ENCODE results near the gene OSBP2. TPM values are rescaled to one million over a fixed set of nuclear protein-coding genes. Genes with fewer than 3 reads are reported as not detected.

Gene OSBP2
- total RNA-seq, 2 experiments from 2014 or later: 0.58 to 0.72 TPM

DNA sequence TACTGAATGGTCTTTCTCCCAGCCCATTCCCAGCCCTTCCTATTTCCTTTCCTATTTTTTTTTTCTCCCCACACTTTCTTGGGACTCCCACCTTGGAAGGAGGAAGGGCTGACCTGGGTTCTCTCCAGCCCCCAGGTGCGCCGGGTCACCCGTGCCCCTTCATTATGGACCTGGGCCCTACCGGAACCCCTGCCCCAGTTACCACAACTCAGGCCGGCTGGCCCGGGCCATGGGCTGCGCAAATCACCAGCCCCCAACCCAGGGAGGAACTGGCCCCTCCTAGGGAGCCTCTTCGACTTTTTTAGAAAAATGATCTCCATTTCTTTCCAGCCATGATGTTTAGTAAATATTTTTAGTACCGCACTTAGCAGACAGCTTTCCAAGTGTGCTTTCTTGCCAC, 211.7 kb downstream of the OSBP2 start:
- ATAC-seq (no peak), DNase-seq (no peak)
- Mint-ChIP-seq H3K27me3 (no peaks in the 10 kb centered on the region), H3K36me3 (ENCODE audit: low read depth) (peaks cover 4% of the 10 kb centered on the region), H3K9me3 (no peaks in the 10 kb centered on the region), H3K4me1 (ENCODE audit: low read depth) (peaks cover 4% of the 10 kb centered on the region), H3K4me3 (no peak overlapping the region), H3K27ac (no peak overlapping the region)
- ChIA-PET CTCF (interaction anchor here (1.1 to 3.1 kb wide), 2 partner anchors 11 to 16 kb away, joined by 3 to 12 read pairs; no protein-coding TSS in a partner anchor), POLR2A (no interaction called here)
- TF ChIP-seq, protein P1, sequence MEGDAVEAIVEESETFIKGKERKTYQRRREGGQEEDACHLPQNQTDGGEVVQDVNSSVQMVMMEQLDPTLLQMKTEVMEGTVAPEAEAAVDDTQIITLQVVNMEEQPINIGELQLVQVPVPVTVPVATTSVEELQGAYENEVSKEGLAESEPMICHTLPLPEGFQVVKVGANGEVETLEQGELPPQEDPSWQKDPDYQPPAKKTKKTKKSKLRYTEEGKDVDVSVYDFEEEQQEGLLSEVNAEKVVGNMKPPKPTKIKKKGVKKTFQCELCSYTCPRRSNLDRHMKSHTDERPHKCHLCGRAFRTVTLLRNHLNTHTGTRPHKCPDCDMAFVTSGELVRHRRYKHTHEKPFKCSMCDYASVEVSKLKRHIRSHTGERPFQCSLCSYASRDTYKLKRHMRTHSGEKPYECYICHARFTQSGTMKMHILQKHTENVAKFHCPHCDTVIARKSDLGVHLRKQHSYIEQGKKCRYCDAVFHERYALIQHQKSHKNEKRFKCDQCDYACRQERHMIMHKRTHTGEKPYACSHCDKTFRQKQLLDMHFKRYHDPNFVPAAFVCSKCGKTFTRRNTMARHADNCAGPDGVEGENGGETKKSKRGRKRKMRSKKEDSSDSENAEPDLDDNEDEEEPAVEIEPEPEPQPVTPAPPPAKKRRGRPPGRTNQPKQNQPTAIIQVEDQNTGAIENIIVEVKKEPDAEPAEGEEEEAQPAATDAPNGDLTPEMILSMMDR (IDR thresholded peaks at IDR 0.05): no peak
- intact Hi-C loops (cut with micrococcal nuclease): no loop called here

DNA sequence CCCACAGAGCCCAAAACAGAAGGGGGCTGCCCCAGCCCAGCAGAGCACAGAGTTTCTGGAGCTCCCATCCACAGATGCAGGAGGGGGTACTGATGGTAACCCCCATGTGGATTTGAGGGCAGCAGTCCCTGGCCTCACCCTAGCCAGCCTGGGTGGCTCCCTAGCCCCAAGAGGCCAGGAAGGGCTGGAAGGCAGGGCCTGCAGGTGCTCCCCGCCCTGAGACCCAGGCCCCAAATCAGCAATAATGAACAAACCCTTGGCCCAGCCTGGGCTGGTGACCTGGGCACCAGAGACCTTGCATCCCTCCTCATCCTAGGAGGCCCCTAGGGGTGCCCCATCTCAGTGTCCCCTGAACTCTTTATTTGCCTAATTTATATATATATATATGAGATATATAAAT, 212.3 kb downstream of the OSBP2 start:
- intact Hi-C loops (cut with micrococcal nuclease): no loop called here
- H3K9me3 Mint-ChIP-seq: no peaks in the 10 kb centered on the region
- H3K4me3 Mint-ChIP-seq: no peak overlapping the region

DNA sequence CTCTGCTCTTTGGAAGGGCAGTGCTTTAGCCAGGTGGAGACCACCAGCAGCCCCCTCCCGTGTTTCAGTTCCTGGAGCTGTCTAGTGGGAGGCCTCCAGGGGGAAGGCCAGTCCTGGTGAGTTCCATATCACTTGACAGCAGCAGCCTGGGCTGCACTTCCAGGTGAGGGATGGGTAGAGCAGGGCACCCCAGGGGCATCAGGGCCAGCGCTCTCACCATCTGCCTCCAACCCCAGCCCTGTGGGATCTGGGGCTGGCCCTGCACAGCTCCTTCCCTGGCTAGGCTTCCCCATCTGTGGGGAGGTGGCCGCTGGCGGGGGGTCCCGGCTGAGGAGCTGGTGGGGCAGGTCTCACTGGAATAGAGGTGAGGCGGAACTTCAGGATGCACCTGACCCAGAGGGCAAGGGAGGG, 213.4 kb downstream of the OSBP2 start:
- no peak overlapping the region for H3K4me3 Mint-ChIP-seq
- H3K4me1 Mint-ChIP-seq (ENCODE audit: low read depth): peaks cover under 1% of the 10 kb centered on the region
- peaks cover 4% of the 10 kb centered on the region for H3K36me3 Mint-ChIP-seq (ENCODE audit: low read depth)
- no peak overlapping the region for H3K27ac Mint-ChIP-seq
- DNase-seq (no peak), ATAC-seq (no peak)
- H3K27me3 Mint-ChIP-seq: no peaks in the 10 kb centered on the region
- ChIA-PET CTCF (interaction anchor here (1.2 to 3.1 kb wide), 3 partner anchors 12 to 144 kb away, joined by 4 to 14 read pairs (median 12); no protein-coding TSS in a partner anchor), POLR2A (no interaction called here)
- TF ChIP-seq, protein P1 (IDR thresholded peaks at IDR 0.05): no peak
- intact Hi-C loops (cut with micrococcal nuclease): no loop called here
- no peaks in the 10 kb centered on the region for H3K9me3 Mint-ChIP-seq

More for the DNA sequence above, 212.3 kb downstream of the OSBP2 start:
- DNase-seq: no peak
- no peak for ATAC-seq
- ChIA-PET CTCF (interaction anchor here (1.1 to 3.1 kb wide), 2 partner anchors 10 to 17 kb away, joined by 3 to 12 read pairs; no protein-coding TSS in a partner anchor), POLR2A (no interaction called here)
- peaks cover 4% of the 10 kb centered on the region for H3K4me1 Mint-ChIP-seq (ENCODE audit: low read depth)
- H3K27me3 Mint-ChIP-seq: no peaks in the 10 kb centered on the region
- H3K36me3 Mint-ChIP-seq (ENCODE audit: low read depth): peaks cover 4% of the 10 kb centered on the region
- TF ChIP-seq, protein P1 (IDR thresholded peaks at IDR 0.05): no peak
- no peak overlapping the region for H3K27ac Mint-ChIP-seq

DNA sequence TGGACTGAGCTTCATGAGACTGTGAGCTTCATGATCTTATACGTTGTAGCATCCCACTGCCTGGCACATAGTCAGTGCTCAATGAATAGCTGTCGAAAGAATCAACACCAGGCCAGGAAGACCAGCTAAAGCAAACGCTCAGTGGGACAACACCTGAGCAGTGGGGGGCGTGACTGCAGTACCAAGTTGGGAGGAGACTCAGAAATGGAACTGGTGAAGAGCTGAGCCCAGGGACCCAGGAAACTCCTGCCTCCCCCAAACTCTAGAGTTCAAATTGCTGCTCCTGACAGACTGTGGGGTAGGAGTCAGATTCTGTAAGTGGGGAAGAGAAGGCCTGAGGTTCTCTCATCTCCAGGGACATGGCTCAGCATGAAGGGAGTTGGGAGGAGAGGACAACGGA, 214.6 kb downstream of the OSBP2 start:
- Mint-ChIP-seq H3K4me1 (ENCODE audit: low read depth) (no peaks in the 10 kb centered on the region), H3K4me3 (no peak overlapping the region), H3K36me3 (ENCODE audit: low read depth) (peaks cover 2% of the 10 kb centered on the region), H3K9me3 (no peaks in the 10 kb centered on the region), H3K27me3 (no peaks in the 10 kb centered on the region), H3K27ac (no peak overlapping the region)
- CTCF ChIA-PET: interaction anchor here (1.2 to 3.1 kb wide), 3 partner anchors 11 to 145 kb away, joined by 4 to 14 read pairs (median 12); no protein-coding TSS in a partner anchor
- intact Hi-C loops (cut with micrococcal nuclease): no loop called here
- DNase-seq (no peak), ATAC-seq (no peak)
- TF ChIP-seq, protein P1 (IDR thresholded peaks at IDR 0.05): no peak
- POLR2A ChIA-PET: interaction anchor here (0.6 kb wide), 1 partner anchor 74 kb away, joined by 4 read pairs; no protein-coding TSS in a partner anchor

DNA sequence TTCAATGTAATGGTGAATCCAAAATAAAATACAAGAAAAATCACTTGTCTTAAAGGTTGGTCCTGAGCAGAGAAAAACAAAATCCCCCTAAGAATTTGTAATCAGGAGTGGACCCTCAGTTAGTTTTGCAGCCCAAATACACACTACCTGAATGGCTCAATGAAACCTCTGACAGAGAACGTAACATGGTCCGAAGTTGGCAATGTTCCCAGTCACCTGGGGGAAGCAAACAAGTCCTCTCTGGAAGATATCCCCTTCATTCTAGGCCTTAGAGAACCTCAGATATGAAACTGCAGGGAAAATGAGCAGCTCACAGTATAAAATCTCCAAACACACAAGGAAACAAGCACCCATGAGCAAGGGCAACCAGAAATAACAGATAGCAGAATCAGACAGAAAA, 215.7 kb downstream of the OSBP2 start:
- TF ChIP-seq, protein P1 (IDR thresholded peaks at IDR 0.05): no peak
- Mint-ChIP-seq H3K27me3 (no peaks in the 10 kb centered on the region), H3K4me1 (ENCODE audit: low read depth) (no peaks in the 10 kb centered on the region), H3K9me3 (no peaks in the 10 kb centered on the region), H3K36me3 (ENCODE audit: low read depth) (peaks cover 2% of the 10 kb centered on the region), H3K4me3 (no peak overlapping the region), H3K27ac (no peak overlapping the region)
- intact Hi-C loops (cut with micrococcal nuclease): no loop called here
- DNase-seq (no peak), ATAC-seq (no peak)
- POLR2A ChIA-PET: no interaction called here
- CTCF ChIA-PET: interaction anchor here (1.0 to 3.0 kb wide), 3 partner anchors 10 to 147 kb away, joined by 5 to 13 read pairs (median 7); no protein-coding TSS in a partner anchor

Measured in activated CD8-positive, alpha-beta T cell treated with anti-CD3 and anti-CD28 coated beads for 36 hours (primary cell).